H1 (cell line): ENCODE results near the gene CFL2. TPM values are rescaled to one million over a fixed set of nuclear protein-coding genes. Genes with fewer than 3 reads are reported as not detected.

Experiments used
- CBX5 ChIP-seq: fragments of 300-800, 300-1000 bp; sonication (generic); IDR thresholded peaks from 2 replicates; pipeline ENCODE4 v1.7.1; 2016; ENCODE audit warnings: antibody characterized with exemption, low read length, low read depth
- polyA plus RNA-seq, 7 experiments: library from polyadenylated mRNA; depleted of rRNA in 3 of 7; stranded (reverse) in 5 of 7; unstranded in 2 of 7; fragments of >200 nt in 5 of 7; fragments of 200-250 nt in 2 of 7; gene quantifications; 1 replicate in 5 of 7; 2 replicates in 1 of 7; 4 replicates in 1 of 7; pipeline versions ENCODE4 v1.2.1 to v1.2.3, GENCODE V29; 2011 to 2013; ENCODE audit warnings: missing spikeins in 2 of 7, mixed read lengths in 2 of 7
- total RNA-seq: library from RNA; stranded (reverse); fragmentation: NEBNext Ultra II Directional; extraction: Animal tissue kit (Norgen Biotek cat#: 25700); gene quantifications from 2 replicates; pipeline ENCODE4 v1.2.1, GENCODE V29; 2021

CFL2 gene
- total and polyA plus RNA-seq, 2 of the 8 experiments (the other 6 are each of a cell fraction or from before 2014, with no cell fraction given), result 9.7 to 20.5 TPM

DNA sequence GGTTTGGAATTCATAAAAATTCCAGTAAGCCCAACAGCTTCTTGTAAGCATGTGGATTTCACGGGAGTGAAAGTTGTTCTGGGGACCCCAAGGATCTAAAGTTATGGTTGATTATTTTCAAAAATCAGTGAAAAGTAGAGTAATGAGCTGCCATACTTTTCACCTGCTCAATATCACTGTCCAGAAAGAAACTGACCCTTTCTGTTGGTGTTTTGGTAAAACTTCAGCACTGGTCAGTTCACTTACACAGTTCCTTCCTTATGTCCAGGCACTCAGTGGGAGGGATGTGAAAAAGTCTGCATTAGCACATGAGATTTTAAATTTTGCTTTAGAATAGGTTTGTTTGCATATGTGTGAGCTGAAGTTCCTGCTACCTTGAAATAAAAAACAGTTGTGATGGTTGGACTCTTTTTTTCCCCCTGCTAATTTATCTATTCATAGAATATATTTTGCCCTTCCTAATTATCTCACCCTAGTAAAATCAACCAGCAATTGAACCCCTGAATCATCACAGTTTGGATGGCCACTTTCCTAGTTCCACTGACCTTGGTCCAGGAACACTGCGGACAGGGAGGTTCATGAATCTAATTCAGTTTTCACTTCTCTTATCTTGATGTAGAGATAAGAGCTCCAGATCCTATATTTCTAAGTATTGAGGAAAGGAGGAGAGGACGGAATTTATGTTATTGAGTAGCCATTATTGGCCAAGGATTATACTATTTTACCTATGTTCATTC lies 25.8 kb downstream of the CFL2 start (continued):
- no peak for TF ChIP-seq CBX5
- TF ChIP-seq, all 59 proteins: peak for 0
